UCSD-AML1 (cell line): ENCODE data around the gene ZNF536.

Source experiments
- DNase-seq: peaks from one replicate; lab custom pipeline; 2025; ENCODE audit not compliant: unreplicated experiment; lab: John Stamatoyannopoulos, UW

ZNF536 gene

GRCh38 chr19:30593975-30594745 is 222.0 kb downstream of the ZNF536 start:
- no peak for DNase-seq

- DNase-seq, result no peak
Observed at GRCh38 chr19:30596268-30596667, 224.1 kb downstream of the ZNF536 start.

- DNase-seq, result no peak
Observed at GRCh38 chr19:30596813-30597399, 224.7 kb downstream of the ZNF536 start.

- DNase-seq, result no peak
Observed at GRCh38 chr19:30598688-30599087, 226.5 kb downstream of the ZNF536 start.

- no peak for DNase-seq
Observed at GRCh38 chr19:30602661-30603350, 230.6 kb downstream of the ZNF536 start.

GRCh38 chr19:30604657-30605056 is 232.5 kb downstream of the ZNF536 start:
- no peak for DNase-seq

- no peak for DNase-seq
Observed at GRCh38 chr19:30605333-30605732, 233.1 kb downstream of the ZNF536 start.

GRCh38 chr19:30606114-30607050 is 234.2 kb downstream of the ZNF536 start:
- DNase-seq, result no peak
